Heart left ventricle (tissue), 13 donors: ENCODE data around the gene PTPRN2.

Source experiments
- POLR2A ChIP-seq, 2 donors: fragments of 450-650 bp; IDR thresholded peaks; one replicate each; pipeline ENCODE4 v1.6.1; 2017; ENCODE audit warnings: antibody characterized with exemption in 2 of 2, mild to moderate bottlenecking in 2 of 2, moderate library complexity in 2 of 2
- TF ChIP-seq, protein P1 (sequence below), 12 donors: fragments of 200-600 bp; sonication (generic) in 4 of 12; IDR thresholded peaks; one replicate each; pipeline versions ENCODE4 v1.5.0 to v1.8.0; 2018 to 2022; ENCODE audit warnings: antibody characterized with exemption in 12 of 12, mild to moderate bottlenecking in 5 of 12
- donor health status: ischemic (EF 13 %, LVEDD 7.1; RV severe dilation, severe dysfunction).
- donor health status: DM: no; HTN: yes; CAD: no.
- donor health status: DM: no; HTN: no; CAD: no.
- donor health status: ischemic (EF 25% LVEDD 6.9; RV normal size, moderate dysfunction).
- donor health status: ischemic (EF 25% LVEDD 5.7; RV mildly dilated, moderate dysfunction).
- donor health status: ischemic (EF 35%, LVEDD 5.7; RV mildly dilated, moderate dysfunction).
- donor health status: nonischemic (EF 11% LVEDD 7.7; RV severe dilation, severe dysfunction).
- donor health status: DM: yes; HTN: yes; CAD: no.
- donor health status: PGD.
- donor health status: ischemic (EF 29% LVEDD 5.4; RV normal size, mild dysfunction).
- donor health status: nonischemic (EF 23%, LVEDD 6.1; RV moderate dilation, normal function).

- no peak for TF ChIP-seq POLR2A (IDR thresholded peaks at IDR 0.05)
- TF ChIP-seq, protein P1, sequence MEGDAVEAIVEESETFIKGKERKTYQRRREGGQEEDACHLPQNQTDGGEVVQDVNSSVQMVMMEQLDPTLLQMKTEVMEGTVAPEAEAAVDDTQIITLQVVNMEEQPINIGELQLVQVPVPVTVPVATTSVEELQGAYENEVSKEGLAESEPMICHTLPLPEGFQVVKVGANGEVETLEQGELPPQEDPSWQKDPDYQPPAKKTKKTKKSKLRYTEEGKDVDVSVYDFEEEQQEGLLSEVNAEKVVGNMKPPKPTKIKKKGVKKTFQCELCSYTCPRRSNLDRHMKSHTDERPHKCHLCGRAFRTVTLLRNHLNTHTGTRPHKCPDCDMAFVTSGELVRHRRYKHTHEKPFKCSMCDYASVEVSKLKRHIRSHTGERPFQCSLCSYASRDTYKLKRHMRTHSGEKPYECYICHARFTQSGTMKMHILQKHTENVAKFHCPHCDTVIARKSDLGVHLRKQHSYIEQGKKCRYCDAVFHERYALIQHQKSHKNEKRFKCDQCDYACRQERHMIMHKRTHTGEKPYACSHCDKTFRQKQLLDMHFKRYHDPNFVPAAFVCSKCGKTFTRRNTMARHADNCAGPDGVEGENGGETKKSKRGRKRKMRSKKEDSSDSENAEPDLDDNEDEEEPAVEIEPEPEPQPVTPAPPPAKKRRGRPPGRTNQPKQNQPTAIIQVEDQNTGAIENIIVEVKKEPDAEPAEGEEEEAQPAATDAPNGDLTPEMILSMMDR (IDR thresholded peaks at IDR 0.05), result no peak
Measured at GRCh38 chr7:157627033-157627432, 960.6 kb downstream of the PTPRN2 start.
